HepG2 (cell line): ENCODE measurements around the gene UTS2R. TPM values are rescaled to one million over a fixed set of nuclear protein-coding genes. Genes with fewer than 3 reads are reported as not detected.

Experiments
- AHR ChIP-seq: IDR thresholded peaks from 2 replicates; pipeline ENCODE4 v1.6.1; 2018; ENCODE audit warnings: missing genetic modification reagents, missing compliant biosample characterization
- EED ChIP-seq: sonication (generic); formaldehyde crosslinking; IDR thresholded peaks from 2 replicates; pipeline ENCODE4 v1.5.0; 2020; ENCODE audit warnings: mild to moderate bottlenecking, missing genetic modification reagents
- FOSL2 ChIP-seq: sonication (generic); formaldehyde crosslinking; IDR thresholded peaks from 2 replicates; pipeline ENCODE4 v1.4.0; 2020; ENCODE audit warnings: missing genetic modification reagents
- GATAD1 ChIP-seq: IDR thresholded peaks from 2 replicates; pipeline ENCODE4 v1.6.1; 2016; ENCODE audit warnings: missing genetic modification reagents, missing compliant biosample characterization
- MAFK ChIP-seq, 2 experiments: IDR thresholded peaks in 1 of 2; conservative IDR thresholded peaks in 1 of 2; 2 replicates each; pipeline ENCODE4 v1.6.1; 2011; ENCODE audit warnings: improper control_type of control experiment in 2 of 2, low read length in 2 of 2
- NCOR1 ChIP-seq: fragments of 200-600 bp; sonication (generic); IDR thresholded peaks from 2 replicates; pipeline ENCODE4 v1.7.0; 2017; ENCODE audit warnings: antibody characterized with exemption, low read length, borderline replicate concordance
- NONO ChIP-seq, 2 experiments: fragments of 450-650 bp in 1 of 2; sonication (generic) in 1 of 2; formaldehyde crosslinking in 1 of 2; IDR thresholded peaks in 1 of 2; conservative IDR thresholded peaks in 1 of 2; 2 replicates each; pipeline versions ENCODE4 v1.6.1 to v1.8.0; 2017 to 2022; ENCODE audit warnings: mild to moderate bottlenecking in 1 of 2, missing genetic modification reagents in 1 of 2, moderate library complexity in 1 of 2
- SALL2 ChIP-seq: sonication (generic); formaldehyde crosslinking; IDR thresholded peaks from 2 replicates; pipeline ENCODE4 v1.8.1; 2023; ENCODE audit warnings: mild to moderate bottlenecking, missing genetic modification reagents, inconsistent platforms
- SNAPC2 ChIP-seq: sonication (generic); formaldehyde crosslinking; IDR thresholded peaks from 2 replicates; pipeline ENCODE4 v1.8.1; 2022; ENCODE audit warnings: mild to moderate bottlenecking, missing genetic modification reagents
- ZNF224 ChIP-seq: sonication (generic); formaldehyde crosslinking; IDR thresholded peaks from 2 replicates; pipeline ENCODE4 v1.5.0; 2020; ENCODE audit warnings: mild to moderate bottlenecking, missing genetic modification reagents
- ZNF260 ChIP-seq: sonication (generic); formaldehyde crosslinking; IDR thresholded peaks from 2 replicates; pipeline ENCODE4 v1.4.0; 2020; ENCODE audit warnings: missing genetic modification reagents, low read depth, mild to moderate bottlenecking, borderline replicate concordance
- ZNF3 ChIP-seq: IDR thresholded peaks from 2 replicates; pipeline ENCODE4 v1.7.0; 2017; ENCODE audit warnings: inconsistent platforms
- ZNF33B ChIP-seq: sonication (generic); formaldehyde crosslinking; IDR thresholded peaks from 2 replicates; pipeline ENCODE4 v1.5.1; 2020; ENCODE audit warnings: mild to moderate bottlenecking, missing genetic modification reagents
- ZNF605 ChIP-seq: sonication (generic); formaldehyde crosslinking; IDR thresholded peaks from 2 replicates; pipeline ENCODE4 v1.8.0; 2022; ENCODE audit warnings: mild to moderate bottlenecking, missing genetic modification reagents
- ZNF724P ChIP-seq: sonication (generic); formaldehyde crosslinking; IDR thresholded peaks from 2 replicates; pipeline ENCODE4 v1.8.0; 2022; ENCODE audit warnings: missing genetic modification reagents, borderline replicate concordance
- ZSCAN25 ChIP-seq: sonication (generic); formaldehyde crosslinking; IDR thresholded peaks from 2 replicates; pipeline ENCODE4 v1.8.0; 2022; ENCODE audit warnings: mild to moderate bottlenecking, missing genetic modification reagents
- polyA plus RNA-seq, 8 experiments: library from polyadenylated mRNA; depleted of rRNA in 3 of 8; stranded (reverse) in 7 of 8; unstranded in 1 of 8; fragments of >200 nt; fragmentation: Illumina TruSeq in 4 of 8; extraction: Trizol in 4 of 8; gene quantifications; 2 replicates each; pipeline versions ENCODE4 v1.2.1 to v1.2.3, GENCODE V29; 2011 to 2016; ENCODE audit warnings: low read depth in 4 of 8, missing spikeins in 1 of 8, mixed read lengths in 1 of 8; ENCODE audit not compliant: insufficient read depth in 1 of 8
- total RNA-seq, 5 experiments: library from RNA; depleted of rRNA; stranded (reverse); fragments of >200 nt; fragmentation: Illumina TruSeq; extraction: Trizol; gene quantifications; 2 replicates each; pipeline ENCODE4 v1.2.3, GENCODE V29; 2016; ENCODE audit warnings: low read depth in 1 of 5
- TF ChIP-seq, protein P1 (sequence below): sonication (generic); formaldehyde crosslinking; IDR thresholded peaks from 2 replicates; pipeline ENCODE4 v1.4.0; 2020; ENCODE audit warnings: mild to moderate bottlenecking, missing genetic modification reagents
- TF ChIP-seq, protein P2 (sequence below): sonication (generic); formaldehyde crosslinking; IDR thresholded peaks from 2 replicates; pipeline ENCODE4 v1.8.1; 2023; ENCODE audit warnings: mild to moderate bottlenecking, missing genetic modification reagents
- TF ChIP-seq, protein P3 (sequence below): sonication (generic); formaldehyde crosslinking; IDR thresholded peaks from 2 replicates; pipeline ENCODE4 v1.5.0; 2020; ENCODE audit warnings: missing genetic modification reagents, mild to moderate bottlenecking, borderline replicate concordance
- TF ChIP-seq, protein P4 (sequence below): sonication (generic); formaldehyde crosslinking; IDR thresholded peaks from 2 replicates; pipeline ENCODE4 v1.4.0; 2020; ENCODE audit warnings: mild to moderate bottlenecking, missing genetic modification reagents

Gene UTS2R
- total and polyA plus RNA-seq, 2 of the 13 experiments (the other 11 are each of a cell fraction or from before 2014, with no cell fraction given), result 0.13 to 0.15 TPM

DNA sequence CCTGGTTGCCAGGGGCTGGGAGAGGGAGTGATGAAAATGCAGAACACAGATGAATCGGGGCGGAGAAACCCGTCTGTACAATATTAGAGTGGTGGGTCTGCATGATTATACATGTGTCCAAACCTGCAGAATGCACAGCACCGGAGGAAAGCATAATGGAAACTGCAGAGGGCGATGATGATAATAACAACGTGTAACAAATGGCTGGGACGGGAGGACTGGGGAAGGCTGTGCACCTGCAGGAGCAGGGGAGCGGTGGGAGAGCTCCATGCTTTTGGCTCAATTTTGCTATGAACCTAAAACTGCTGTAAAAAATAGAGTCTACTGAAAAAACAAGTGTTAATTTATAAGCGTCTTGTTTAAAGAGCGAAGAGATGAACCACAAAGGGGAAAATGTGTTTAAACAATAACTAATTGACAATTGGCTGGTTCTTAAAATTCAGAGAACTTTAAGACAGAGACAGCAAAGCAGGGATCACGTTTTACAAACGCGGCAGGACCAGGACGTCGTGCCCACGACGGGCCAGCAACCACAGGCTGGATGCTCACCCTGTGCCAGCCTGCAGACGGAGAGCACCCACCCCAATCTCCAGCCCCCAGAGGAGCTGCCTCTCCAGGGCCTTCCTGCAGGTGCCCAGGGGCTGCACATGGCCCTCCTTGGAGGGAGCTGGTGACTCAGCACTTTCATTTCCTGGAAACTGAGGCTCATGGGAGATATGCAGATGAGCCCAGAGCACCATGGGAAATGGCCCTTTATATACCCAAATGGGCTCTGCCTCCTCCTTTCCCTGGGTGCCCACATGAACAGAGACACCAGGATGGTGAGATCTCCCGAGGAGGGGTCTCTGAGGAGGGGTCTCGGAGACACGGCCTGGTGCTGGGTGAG, 12.9 kb upstream of the UTS2R start, which contains the start of gene TEX19 (continued):
- TF ChIP-seq, protein P1, sequence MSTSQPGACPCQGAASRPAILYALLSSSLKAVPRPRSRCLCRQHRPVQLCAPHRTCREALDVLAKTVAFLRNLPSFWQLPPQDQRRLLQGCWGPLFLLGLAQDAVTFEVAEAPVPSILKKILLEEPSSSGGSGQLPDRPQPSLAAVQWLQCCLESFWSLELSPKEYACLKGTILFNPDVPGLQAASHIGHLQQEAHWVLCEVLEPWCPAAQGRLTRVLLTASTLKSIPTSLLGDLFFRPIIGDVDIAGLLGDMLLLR, result 0 out of 2 replicates have a peak, but pooled peaks have one; percentile 30
- TF ChIP-seq, protein P2, sequence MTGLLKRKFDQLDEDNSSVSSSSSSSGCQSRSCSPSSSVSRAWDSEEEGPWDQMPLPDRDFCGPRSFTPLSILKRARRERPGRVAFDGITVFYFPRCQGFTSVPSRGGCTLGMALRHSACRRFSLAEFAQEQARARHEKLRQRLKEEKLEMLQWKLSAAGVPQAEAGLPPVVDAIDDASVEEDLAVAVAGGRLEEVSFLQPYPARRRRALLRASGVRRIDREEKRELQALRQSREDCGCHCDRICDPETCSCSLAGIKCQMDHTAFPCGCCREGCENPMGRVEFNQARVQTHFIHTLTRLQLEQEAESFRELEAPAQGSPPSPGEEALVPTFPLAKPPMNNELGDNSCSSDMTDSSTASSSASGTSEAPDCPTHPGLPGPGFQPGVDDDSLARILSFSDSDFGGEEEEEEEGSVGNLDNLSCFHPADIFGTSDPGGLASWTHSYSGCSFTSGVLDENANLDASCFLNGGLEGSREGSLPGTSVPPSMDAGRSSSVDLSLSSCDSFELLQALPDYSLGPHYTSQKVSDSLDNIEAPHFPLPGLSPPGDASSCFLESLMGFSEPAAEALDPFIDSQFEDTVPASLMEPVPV (CRISPR knock-in tag), result 0 out of 2 replicates have a peak, but pooled peaks have one; percentile 20
- 0 out of 2 replicates have a peak, but pooled peaks have one; percentile 67 for TF ChIP-seq EED (CRISPR knock-in tag)
- 0 out of 2 replicates have a peak, but pooled peaks have one; percentile 65 for TF ChIP-seq ZNF33B
- 0 out of 2 replicates have a peak, but pooled peaks have one; percentile 38 for TF ChIP-seq ZNF724P
- TF ChIP-seq ZSCAN25 (CRISPR knock-in tag), result peak; percentile 90
- no peak for TF ChIP-seq ZNF260 (CRISPR knock-in tag)
- TF ChIP-seq NONO (IDR thresholded peaks at IDR 0.05), result no peak
- TF ChIP-seq NONO (CRISPR knock-in tag; conservative IDR thresholded peaks at IDR 0.05), result 0 out of 2 replicates have a peak, but pooled peaks have one; percentile 24
- peak; percentile 80 to 90 for TF ChIP-seq MAFK (conservative IDR thresholded peaks at IDR 0.05 in 1 of 2, IDR thresholded peaks at IDR 0.05 in 1 of 2; ENCODE audit: low read length in 2 of 2)
- 0 out of 2 replicates have a peak, but pooled peaks have one; percentile 70 for TF ChIP-seq AHR (CRISPR knock-in tag)
- TF ChIP-seq, protein P3, sequence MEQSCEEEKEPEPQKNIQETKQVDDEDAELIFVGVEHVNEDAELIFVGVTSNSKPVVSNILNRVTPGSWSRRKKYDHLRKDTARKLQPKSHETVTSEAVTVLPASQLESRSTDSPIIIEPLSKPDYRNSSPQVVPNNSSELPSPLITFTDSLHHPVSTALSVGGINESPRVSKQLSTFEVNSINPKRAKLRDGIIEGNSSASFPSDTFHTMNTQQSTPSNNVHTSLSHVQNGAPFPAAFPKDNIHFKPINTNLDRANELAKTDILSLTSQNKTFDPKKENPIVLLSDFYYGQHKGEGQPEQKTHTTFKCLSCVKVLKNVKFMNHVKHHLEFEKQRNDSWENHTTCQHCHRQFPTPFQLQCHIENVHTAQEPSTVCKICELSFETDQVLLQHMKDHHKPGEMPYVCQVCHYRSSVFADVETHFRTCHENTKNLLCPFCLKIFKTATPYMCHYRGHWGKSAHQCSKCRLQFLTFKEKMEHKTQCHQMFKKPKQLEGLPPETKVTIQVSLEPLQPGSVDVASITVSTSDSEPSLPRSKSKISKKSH (CRISPR knock-in tag), result peak; percentile 44; the same call in 1 of the 2 replicates
- TF ChIP-seq NCOR1, result no peak
- peak; percentile 96 for TF ChIP-seq SNAPC2 (CRISPR knock-in tag)
- no peak for TF ChIP-seq ZNF224 (CRISPR knock-in tag)
- TF ChIP-seq FOSL2 (CRISPR knock-in tag), result peak; percentile 62
- peak; percentile 79 for TF ChIP-seq ZNF605
- TF ChIP-seq GATAD1 (CRISPR knock-in tag), result no peak
- TF ChIP-seq ZNF3 (CRISPR knock-in tag), result no peak
- TF ChIP-seq SALL2 (CRISPR knock-in tag), result no peak
- TF ChIP-seq, protein P4, sequence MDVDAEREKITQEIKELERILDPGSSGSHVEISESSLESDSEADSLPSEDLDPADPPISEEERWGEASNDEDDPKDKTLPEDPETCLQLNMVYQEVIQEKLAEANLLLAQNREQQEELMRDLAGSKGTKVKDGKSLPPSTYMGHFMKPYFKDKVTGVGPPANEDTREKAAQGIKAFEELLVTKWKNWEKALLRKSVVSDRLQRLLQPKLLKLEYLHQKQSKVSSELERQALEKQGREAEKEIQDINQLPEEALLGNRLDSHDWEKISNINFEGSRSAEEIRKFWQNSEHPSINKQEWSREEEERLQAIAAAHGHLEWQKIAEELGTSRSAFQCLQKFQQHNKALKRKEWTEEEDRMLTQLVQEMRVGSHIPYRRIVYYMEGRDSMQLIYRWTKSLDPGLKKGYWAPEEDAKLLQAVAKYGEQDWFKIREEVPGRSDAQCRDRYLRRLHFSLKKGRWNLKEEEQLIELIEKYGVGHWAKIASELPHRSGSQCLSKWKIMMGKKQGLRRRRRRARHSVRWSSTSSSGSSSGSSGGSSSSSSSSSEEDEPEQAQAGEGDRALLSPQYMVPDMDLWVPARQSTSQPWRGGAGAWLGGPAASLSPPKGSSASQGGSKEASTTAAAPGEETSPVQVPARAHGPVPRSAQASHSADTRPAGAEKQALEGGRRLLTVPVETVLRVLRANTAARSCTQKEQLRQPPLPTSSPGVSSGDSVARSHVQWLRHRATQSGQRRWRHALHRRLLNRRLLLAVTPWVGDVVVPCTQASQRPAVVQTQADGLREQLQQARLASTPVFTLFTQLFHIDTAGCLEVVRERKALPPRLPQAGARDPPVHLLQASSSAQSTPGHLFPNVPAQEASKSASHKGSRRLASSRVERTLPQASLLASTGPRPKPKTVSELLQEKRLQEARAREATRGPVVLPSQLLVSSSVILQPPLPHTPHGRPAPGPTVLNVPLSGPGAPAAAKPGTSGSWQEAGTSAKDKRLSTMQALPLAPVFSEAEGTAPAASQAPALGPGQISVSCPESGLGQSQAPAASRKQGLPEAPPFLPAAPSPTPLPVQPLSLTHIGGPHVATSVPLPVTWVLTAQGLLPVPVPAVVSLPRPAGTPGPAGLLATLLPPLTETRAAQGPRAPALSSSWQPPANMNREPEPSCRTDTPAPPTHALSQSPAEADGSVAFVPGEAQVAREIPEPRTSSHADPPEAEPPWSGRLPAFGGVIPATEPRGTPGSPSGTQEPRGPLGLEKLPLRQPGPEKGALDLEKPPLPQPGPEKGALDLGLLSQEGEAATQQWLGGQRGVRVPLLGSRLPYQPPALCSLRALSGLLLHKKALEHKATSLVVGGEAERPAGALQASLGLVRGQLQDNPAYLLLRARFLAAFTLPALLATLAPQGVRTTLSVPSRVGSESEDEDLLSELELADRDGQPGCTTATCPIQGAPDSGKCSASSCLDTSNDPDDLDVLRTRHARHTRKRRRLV (CRISPR knock-in tag), result peak; percentile 99
